ENCODE measurements around the gene CCL27. TPM values are rescaled to one million over a fixed set of nuclear protein-coding genes. Genes with fewer than 3 reads are reported as not detected.

CCL27 gene
- total and polyA plus RNA-seq, 2 of the 8 experiments (the other 6 are each of a cell fraction or from before 2014, with no cell fraction given), result 0.42 TPM; not detected in 1

GRCh38 chr9:34664281-34665066 lies 2.0 kb upstream of the CCL27 start (continued):
- TF ChIP-seq CHD7 (IDR thresholded peaks at IDR 0.05; ENCODE audit: insufficient replicate concordance, low read length) (no peak), RAD21 (IDR thresholded peaks at IDR 0.05 in 1 of 2, conservative IDR thresholded peaks at IDR 0.05 in 1 of 2; ENCODE audit: low read depth in 2 of 2, low read length in 2 of 2) (peak; percentile 52 to 72), RBBP5 (IDR thresholded peaks at IDR 0.05; ENCODE audit: borderline replicate concordance, low read depth, low read length) (no peak), RXRA (IDR thresholded peaks at IDR 0.05; ENCODE audit: insufficient read depth, low read depth, low read length) (no peak), FOSL1 (IDR thresholded peaks at IDR 0.05; ENCODE audit: insufficient read depth, low read depth, low read length) (no peak), NANOG (IDR thresholded peaks at IDR 0.05; ENCODE audit: insufficient read depth, low read depth, low read length, poor library complexity, severe bottlenecking) (no peak), HDAC2 (IDR thresholded peaks at IDR 0.05; ENCODE audit: borderline replicate concordance in 1 of 2, low read depth in 2 of 2, low read length in 2 of 2) (no peak), SUZ12 (IDR thresholded peaks at IDR 0.05; ENCODE audit: low read length) (no peak; the same call in 1 of the 2 replicates)

Data from H1 (cell line).